Naive B cell (primary cell): Measurements from ENCODE around the gene LRRC52. TPM values are rescaled to one million over a fixed set of nuclear protein-coding genes. Genes with fewer than 3 reads are reported as not detected.

ENCODE experiments used
- ATAC-seq, 2 donors: fragments of 150-1000 bp; cut with Tn5 transposase; 2 replicates each; pipeline ENCODE4 v1.10.0; 2021; ENCODE audit warnings: low read depth in 2 of 2, mild to moderate bottlenecking in 2 of 2, moderate library complexity in 2 of 2
- DNase-seq: peaks from one replicate; pipeline ENCODE4 v3.0.0; 2022
- H3K27ac Mint-ChIP-seq, 6 donors: one replicate each; pipeline ENCODE4 v1.8.0; 2020 to 2022; ENCODE audit warnings: mild to moderate bottlenecking in 6 of 6, mixed read lengths in 6 of 6, moderate library complexity in 5 of 6, inconsistent platforms in 2 of 6
- H3K27me3 Mint-ChIP-seq, 3 donors: one replicate each; pipeline ENCODE4 v1.8.0; 2021 to 2022; ENCODE audit warnings: mixed read lengths in 3 of 3, mild to moderate bottlenecking in 1 of 3
- H3K36me3 Mint-ChIP-seq, 2 donors: one replicate each; pipeline ENCODE4 v1.8.0; 2020 to 2022; ENCODE audit warnings: mixed read lengths in 2 of 2, inconsistent platforms in 1 of 2, mild to moderate bottlenecking in 1 of 2
- H3K4me1 Mint-ChIP-seq, 3 donors: one replicate each; pipeline ENCODE4 v1.8.0; 2020 to 2022; ENCODE audit warnings: mixed read lengths in 3 of 3, inconsistent platforms in 1 of 3, mild to moderate bottlenecking in 1 of 3, moderate library complexity in 1 of 3
- H3K4me3 Mint-ChIP-seq, 8 donors: one replicate each; pipeline ENCODE4 v1.8.0; 2020 to 2022; ENCODE audit warnings: mild to moderate bottlenecking in 8 of 8, mixed read lengths in 8 of 8, moderate library complexity in 8 of 8, inconsistent platforms in 2 of 8
- H3K9me3 Mint-ChIP-seq, 7 donors: one replicate each; pipeline ENCODE4 v1.8.0; 2020 to 2022; ENCODE audit warnings: mixed read lengths in 7 of 7, mild to moderate bottlenecking in 5 of 7, inconsistent platforms in 2 of 7, moderate library complexity in 1 of 7
- polyA plus RNA-seq, 6 donors: library from polyadenylated mRNA; unstranded; fragments of 300-500 nt; fragmentation: Illumina TruSeq; gene quantifications; one replicate each; pipeline ENCODE4 v1.2.3, GENCODE V29; 2021; ENCODE audit warnings: low read depth in 6 of 6

The LRRC52 gene
- not detected for polyA plus RNA-seq

DNA sequence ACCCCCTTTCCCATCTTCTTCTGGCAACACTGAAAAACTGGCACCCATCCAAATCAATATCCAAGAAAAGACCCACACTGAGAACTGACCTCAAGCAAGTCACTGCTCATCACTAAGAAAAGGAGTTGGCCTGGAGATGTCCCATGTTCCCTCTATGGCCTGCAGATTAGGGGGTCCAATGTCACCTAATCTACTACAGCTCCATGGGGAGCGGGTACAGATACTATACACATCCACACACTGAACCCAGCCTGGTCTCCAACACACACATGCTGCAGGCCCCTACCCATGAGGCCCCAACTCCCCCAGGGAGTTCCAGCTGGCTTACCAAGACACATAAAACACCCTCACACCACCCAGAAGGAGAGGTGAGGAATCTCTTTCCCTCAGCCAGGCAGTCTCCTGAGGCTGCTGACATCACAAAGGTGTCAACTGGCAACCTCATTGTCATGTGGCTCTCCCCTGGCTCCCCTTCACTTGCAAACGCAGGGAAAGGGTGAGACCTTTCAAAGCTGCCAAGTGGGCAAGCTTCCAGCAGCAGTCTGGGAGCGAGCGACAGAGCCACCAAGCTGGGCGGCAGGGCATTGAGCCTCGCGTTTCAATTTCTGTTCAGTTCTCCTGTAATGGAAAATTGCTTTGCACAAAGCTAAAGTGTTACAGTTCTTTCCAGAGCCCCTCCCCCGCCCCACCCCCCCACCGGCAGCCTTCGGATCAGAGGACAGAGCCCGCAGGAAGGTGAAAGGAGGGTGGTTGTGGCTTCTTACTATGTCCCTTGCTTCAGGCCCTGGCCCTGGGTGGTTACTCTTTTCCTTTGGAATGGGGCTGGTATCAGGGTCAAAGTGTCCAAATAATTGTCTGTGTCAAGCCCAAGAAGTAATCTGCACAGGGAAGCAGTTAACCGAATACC lies at the start of gene LRRC52:
Gene LRRC52 (plus strand): TSS at position 469 of the 907 bp plus-strand sequence. CDS start 297 bp downstream, at position 766.
- DNase-seq, result no peak
- no peak within 1 kb of the TSS for H3K4me3 Mint-ChIP-seq
- peaks cover 59 to 89% (median 67%) of the 10 kb centered on the region in 3 donors for H3K27me3 Mint-ChIP-seq
- no peak within 1 kb of the TSS for H3K27ac Mint-ChIP-seq
- no peaks in the 10 kb centered on the region for H3K36me3 Mint-ChIP-seq
- no peak for ATAC-seq
- H3K4me1 Mint-ChIP-seq, result no peaks in the 10 kb centered on the region
- H3K9me3 Mint-ChIP-seq, result no peaks in the 10 kb centered on the region

GRCh38 chr1:165494949-165495857 lies 48.6 kb upstream of the LRRC52 start:
- Mint-ChIP-seq H3K9me3 (no peaks in the 10 kb centered on the region), H3K36me3 (no peaks in the 10 kb centered on the region), H3K27ac (no peak overlapping the region), H3K4me3 (peak overlapping the region in 1 of 8 donors; percentile 56), H3K27me3 (peaks cover 22 to 31% (median 27%) of the 10 kb centered on the region in 3 donors), H3K4me1 (no peaks in the 10 kb centered on the region)
- DNase-seq (no peak), ATAC-seq (no peak)

DNA sequence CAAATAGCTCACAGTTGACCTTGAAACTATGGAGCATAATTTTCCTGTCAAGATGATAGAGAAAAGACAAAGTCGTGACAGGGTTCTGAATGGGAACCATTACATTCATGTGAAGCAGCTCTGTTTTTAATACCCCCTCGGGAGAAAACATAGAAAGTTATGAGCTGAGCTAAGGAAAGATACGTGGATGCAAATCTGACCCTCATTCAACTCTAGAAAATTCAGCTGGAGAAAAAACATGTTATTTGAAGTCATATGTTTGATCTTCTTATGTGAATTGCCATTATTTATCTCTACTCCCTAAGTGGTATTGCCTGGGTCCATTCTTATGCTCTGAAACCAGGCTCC lies 48.0 kb upstream of the LRRC52 start:
- H3K4me3 Mint-ChIP-seq, result no peak overlapping the region
- no peak overlapping the region for H3K27ac Mint-ChIP-seq
- H3K27me3 Mint-ChIP-seq, result peaks cover 20 to 33% (median 27%) of the 10 kb centered on the region in 3 donors
- no peak for DNase-seq
- H3K36me3 Mint-ChIP-seq, result no peaks in the 10 kb centered on the region
- ATAC-seq, result no peak
- no peaks in the 10 kb centered on the region for H3K9me3 Mint-ChIP-seq
- H3K4me1 Mint-ChIP-seq, result no peaks in the 10 kb centered on the region

- Mint-ChIP-seq H3K36me3 (no peaks in the 10 kb centered on the region), H3K9me3 (no peaks in the 10 kb centered on the region), H3K27ac (no peak overlapping the region), H3K4me1 (no peaks in the 10 kb centered on the region), H3K4me3 (no peak overlapping the region), H3K27me3 (peaks cover 20 to 33% (median 25%) of the 10 kb centered on the region in 3 donors)
- no peak for ATAC-seq
- DNase-seq, result no peak
Measured at GRCh38 chr1:165496501-165496900, 47.3 kb upstream of the LRRC52 start.

DNA sequence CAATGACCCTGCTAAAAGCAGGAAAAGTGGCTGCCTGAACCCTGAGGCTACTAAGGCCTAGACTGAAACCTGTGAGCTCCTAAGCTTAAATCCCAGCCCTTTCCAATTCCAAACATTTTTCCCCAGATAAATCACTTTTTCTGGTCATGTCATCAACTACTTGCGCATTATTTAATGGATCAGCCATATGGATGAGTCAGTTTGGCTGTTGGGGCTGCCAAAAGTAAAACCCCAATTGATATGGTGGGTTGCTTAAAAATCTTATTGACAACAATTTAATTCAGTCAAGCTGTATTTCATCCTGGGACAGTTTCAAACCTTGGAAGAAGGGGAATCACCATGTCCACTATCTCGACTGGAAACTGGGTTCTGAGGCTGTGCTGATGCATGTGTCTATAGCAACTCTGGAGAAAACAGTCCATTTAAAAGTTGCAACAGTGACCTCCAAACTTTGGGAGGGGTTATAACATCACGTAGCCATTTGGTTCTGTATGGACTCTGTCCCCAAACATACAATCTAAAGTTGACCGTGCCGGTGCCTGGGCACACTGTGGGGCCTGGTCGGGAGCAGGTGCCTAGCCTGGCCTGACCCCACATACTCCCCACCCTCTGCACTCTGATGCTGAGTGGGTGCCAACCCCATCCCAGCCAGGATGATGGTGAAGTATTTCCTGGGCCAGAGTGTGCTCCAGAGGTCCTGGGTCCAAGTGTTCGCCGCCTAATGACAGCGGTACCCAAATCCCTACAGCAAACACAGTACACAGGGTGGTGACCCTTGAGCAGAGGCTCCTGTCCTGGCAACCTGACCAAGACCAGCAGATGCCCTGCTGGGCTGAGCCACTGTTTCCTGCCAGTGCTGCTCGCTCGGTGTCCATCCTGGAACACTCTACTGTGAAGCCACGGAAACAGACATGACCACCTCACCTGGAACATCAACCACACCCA lies 46.5 kb upstream of the LRRC52 start:
- no peak for DNase-seq
- Mint-ChIP-seq H3K4me3 (no peak overlapping the region), H3K27ac (no peak overlapping the region), H3K9me3 (no peaks in the 10 kb centered on the region), H3K4me1 (no peaks in the 10 kb centered on the region), H3K36me3 (no peaks in the 10 kb centered on the region), H3K27me3 (peaks cover 20 to 34% (median 23%) of the 10 kb centered on the region in 3 donors)
- no peak for ATAC-seq

GRCh38 chr1:165501330-165501969 lies 42.4 kb upstream of the LRRC52 start:
- Mint-ChIP-seq H3K4me3 (no peak overlapping the region), H3K4me1 (no peaks in the 10 kb centered on the region), H3K27me3 (peaks cover 11 to 17% (median 13%) of the 10 kb centered on the region in 3 donors), H3K27ac (no peak overlapping the region), H3K9me3 (peaks cover 0 to 10% (median 3%) of the 10 kb centered on the region in 7 donors), H3K36me3 (no peaks in the 10 kb centered on the region)
- DNase-seq, result no peak
- ATAC-seq, result no peak

GRCh38 chr1:165501970-165502348 lies 41.8 kb upstream of the LRRC52 start:
- H3K4me3 Mint-ChIP-seq, result no peak overlapping the region
- peaks cover 0 to 10% (median 3%) of the 10 kb centered on the region in 7 donors for H3K9me3 Mint-ChIP-seq
- H3K36me3 Mint-ChIP-seq, result no peaks in the 10 kb centered on the region
- DNase-seq (no peak), ATAC-seq (no peak)
- H3K27me3 Mint-ChIP-seq, result peaks cover 10 to 17% (median 11%) of the 10 kb centered on the region in 3 donors
- H3K27ac Mint-ChIP-seq, result no peak overlapping the region
- H3K4me1 Mint-ChIP-seq, result no peaks in the 10 kb centered on the region

GRCh38 chr1:165507570-165507969 lies 36.2 kb upstream of the LRRC52 start:
- no peaks in the 10 kb centered on the region for H3K36me3 Mint-ChIP-seq
- no peaks in the 10 kb centered on the region for H3K4me1 Mint-ChIP-seq
- H3K9me3 Mint-ChIP-seq, result peaks cover 0 to 10% (median 3%) of the 10 kb centered on the region in 7 donors
- no peak overlapping the region for H3K4me3 Mint-ChIP-seq
- H3K27ac Mint-ChIP-seq, result no peak overlapping the region
- no peak for DNase-seq
- H3K27me3 Mint-ChIP-seq, result peaks cover 0 to 10% (median 8%) of the 10 kb centered on the region in 3 donors
- ATAC-seq, result no peak

GRCh38 chr1:165508291-165508690 lies 35.5 kb upstream of the LRRC52 start:
- DNase-seq, result no peak
- peaks cover 0 to 14% (median 9%) of the 10 kb centered on the region in 3 donors for H3K27me3 Mint-ChIP-seq
- peaks cover 0 to 10% (median 0%) of the 10 kb centered on the region in 7 donors for H3K9me3 Mint-ChIP-seq
- no peak overlapping the region for H3K27ac Mint-ChIP-seq
- H3K4me1 Mint-ChIP-seq, result no peaks in the 10 kb centered on the region
- no peak for ATAC-seq
- no peaks in the 10 kb centered on the region for H3K36me3 Mint-ChIP-seq
- no peak overlapping the region for H3K4me3 Mint-ChIP-seq

- ATAC-seq (no peak), DNase-seq (no peak)
- Mint-ChIP-seq H3K27ac (no peak overlapping the region), H3K4me3 (no peak overlapping the region), H3K9me3 (peaks cover 0 to under 1% (median 0%) of the 10 kb centered on the region in 7 donors), H3K27me3 (peaks cover 9 to 20% (median 18%) of the 10 kb centered on the region in 3 donors), H3K4me1 (no peaks in the 10 kb centered on the region), H3K36me3 (no peaks in the 10 kb centered on the region)
Measured at GRCh38 chr1:165512816-165513215, 31.0 kb upstream of the LRRC52 start.

DNA sequence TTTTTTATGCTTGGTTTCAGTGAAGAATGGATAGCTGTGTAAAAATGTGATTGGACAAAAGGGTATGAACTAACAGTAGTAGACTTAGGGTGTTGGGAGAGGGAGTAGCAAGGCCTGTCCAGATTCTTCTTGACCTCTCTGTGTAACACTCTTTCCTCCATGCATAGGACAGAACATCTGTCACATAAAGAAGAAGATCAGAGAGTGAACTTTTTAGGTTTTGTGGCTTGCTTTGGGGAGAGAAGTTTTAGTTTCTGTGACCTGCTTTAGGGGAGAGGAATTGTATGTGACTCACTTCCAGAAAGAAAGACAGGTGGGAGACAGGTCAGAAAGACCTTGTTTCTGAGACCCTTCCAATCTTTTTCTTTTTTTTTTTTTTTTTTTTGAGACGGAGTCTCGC lies 27.3 kb upstream of the LRRC52 start:
- H3K9me3 Mint-ChIP-seq, result peaks cover 2 to 35% (median 18%) of the 10 kb centered on the region in 7 donors
- H3K4me1 Mint-ChIP-seq, result no peaks in the 10 kb centered on the region
- peaks cover 27 to 35% (median 32%) of the 10 kb centered on the region in 3 donors for H3K27me3 Mint-ChIP-seq
- DNase-seq (no peak), ATAC-seq (no peak)
- H3K4me3 Mint-ChIP-seq, result no peak overlapping the region
- peaks cover 5 to 17% of the 10 kb centered on the region in 2 donors for H3K36me3 Mint-ChIP-seq
- H3K27ac Mint-ChIP-seq, result no peak overlapping the region

GRCh38 chr1:165520646-165521045 lies 23.2 kb upstream of the LRRC52 start:
- Mint-ChIP-seq H3K27ac (no peak overlapping the region), H3K4me3 (no peak overlapping the region), H3K27me3 (peaks cover 30 to 55% (median 31%) of the 10 kb centered on the region in 3 donors), H3K9me3 (peaks cover 9 to 55% (median 29%) of the 10 kb centered on the region in 7 donors), H3K36me3 (peaks cover 10 to 29% of the 10 kb centered on the region in 2 donors), H3K4me1 (no peaks in the 10 kb centered on the region)
- DNase-seq (no peak), ATAC-seq (no peak)
